Activated T-cell treated with anti-CD3 and anti-CD28 coated beads for 4 hours (primary cell): ENCODE data around the gene STK32B.

Source experiments
- DNase-seq: peaks from one replicate; pipeline ENCODE4 v3.0.0-alpha.2; 2020

STK32B gene

DNA sequence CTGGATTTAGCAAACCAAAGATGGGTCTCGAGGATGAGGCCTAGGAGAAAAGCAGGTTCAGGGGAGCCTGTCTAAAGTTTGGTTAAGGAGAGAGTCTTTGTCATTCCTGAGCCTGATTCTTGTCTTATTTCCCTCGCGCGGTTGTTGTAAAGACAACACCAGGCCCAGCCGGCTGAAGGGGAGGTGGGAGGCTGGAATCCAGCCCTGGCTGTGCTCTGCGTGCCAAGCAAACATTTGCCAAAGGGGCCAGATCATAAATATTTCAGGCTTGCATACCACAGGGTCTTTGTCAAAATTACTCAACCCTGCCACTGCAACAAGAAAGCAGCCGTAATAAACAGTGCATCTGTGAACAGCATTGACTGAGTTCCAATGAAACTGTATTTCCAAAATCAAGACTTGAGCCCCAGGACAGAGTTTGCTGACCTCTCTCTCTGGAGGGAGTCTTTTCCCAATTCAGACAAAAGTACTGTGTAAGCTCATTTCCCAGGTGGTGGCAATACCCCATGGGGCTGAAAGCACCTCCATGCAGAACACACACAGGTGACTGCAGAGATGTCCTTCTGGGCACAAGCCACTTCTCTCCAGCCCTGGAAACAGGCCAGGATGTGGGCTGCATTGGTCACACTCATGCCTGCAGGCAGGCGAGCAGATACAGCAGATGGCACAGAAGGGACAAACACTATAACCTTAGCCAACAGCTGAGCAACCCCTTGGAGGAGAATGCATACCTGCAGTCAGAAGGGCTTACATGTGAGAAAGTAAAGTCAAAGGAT, 320.3 kb downstream of the STK32B start:
- DNase-seq = no peak

DNA sequence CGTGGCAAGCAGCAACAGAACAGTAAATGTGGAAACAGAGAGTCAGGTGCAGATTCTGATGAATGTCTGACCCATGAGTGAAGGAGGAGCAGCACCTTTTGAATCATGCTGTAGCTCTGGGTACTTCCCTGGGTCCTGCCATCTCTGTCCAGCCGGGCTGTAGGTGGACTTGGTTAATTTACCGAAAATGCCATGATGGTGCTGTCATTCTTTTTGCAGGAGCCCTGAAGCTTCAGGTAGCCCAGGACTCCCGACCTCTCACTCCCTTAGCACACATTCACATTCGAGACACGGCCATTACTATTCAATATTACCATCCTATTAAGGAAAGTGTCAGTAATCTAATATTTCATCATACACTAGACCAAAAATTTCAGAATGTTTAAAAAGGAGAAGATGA, 320.9 kb downstream of the STK32B start:
- DNase-seq = no peak

DNA sequence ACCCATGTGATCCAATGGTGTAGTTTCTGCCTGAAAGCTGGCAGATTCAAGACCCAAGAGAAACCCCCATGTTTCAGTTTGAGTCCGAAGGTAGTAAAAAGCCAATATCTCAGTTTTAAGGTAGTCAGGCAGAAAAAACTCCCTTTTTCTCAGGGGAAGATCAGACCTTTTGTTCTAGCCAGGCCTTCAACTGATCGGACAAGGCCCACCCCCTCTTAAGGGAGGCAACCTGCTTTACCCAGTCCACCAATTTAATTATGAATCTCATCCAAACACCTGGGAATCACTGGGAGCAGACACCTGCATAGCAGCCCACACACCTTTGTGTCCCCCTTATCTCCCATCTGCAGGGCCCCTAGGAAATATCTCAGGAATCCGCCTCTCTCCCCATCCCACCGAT, 322.0 kb downstream of the STK32B start:
- DNase-seq = no peak

DNA sequence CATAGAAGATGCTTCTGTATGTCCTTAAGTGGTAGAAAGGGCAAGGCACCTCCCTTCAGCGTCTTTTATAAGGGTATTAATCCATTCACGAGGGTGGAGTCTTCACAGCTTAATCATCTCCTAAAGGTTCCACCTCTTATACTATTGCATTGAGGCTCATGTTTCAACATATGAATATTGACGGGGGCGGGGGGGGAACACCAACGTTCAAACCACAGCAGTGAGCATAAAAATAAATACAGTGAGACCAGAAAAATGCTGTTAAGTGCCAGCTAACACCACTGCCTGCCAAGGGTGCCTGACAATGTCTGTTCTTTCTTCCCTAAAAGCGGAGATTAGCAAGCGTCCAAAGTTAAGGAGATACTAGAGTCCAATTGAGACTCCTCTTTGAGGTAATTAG, 323.3 kb downstream of the STK32B start:
- no peak for DNase-seq

- no peak for DNase-seq
Measured at GRCh38 chr4:5374994-5375393, 323.7 kb downstream of the STK32B start.

DNA sequence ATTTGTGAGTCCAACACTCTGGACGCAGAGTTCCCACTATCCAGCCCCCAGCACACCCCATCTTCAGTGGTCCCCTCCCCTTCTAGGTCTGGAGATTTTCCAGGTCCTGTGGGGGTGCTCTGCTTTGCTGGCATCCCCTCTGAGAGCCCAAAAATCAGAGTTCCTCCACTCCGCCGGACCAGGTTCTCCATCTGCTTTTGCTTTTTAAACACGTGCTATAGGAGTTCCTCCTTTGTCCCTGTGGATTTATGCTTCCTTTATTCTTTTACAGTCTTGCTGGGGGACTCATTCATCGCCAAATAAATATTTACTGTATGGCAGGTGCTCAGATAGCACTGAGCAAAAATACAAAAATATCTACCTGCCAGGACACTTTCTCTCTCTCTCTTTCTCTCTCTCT, 324.7 kb downstream of the STK32B start:
- no peak for DNase-seq

DNA sequence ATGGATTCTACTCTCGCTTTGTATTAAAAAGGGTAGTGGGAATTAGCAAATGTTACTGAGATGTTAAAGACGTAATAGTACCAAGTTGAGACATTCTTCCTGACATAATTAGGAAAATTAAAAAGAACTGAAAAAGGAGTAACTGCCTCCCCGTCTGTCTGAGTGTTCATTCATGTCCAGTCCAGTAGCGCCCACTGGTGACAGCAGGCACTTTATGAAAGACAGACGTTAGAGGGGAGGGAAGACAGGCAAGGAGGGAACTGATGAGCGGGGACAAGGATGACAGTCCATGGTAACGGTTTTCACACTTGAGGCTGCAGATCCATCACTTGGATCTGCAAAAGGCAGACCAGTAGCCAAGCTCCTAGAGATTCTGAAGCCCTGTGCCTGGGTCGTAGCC, 326.7 kb downstream of the STK32B start:
- DNase-seq = no peak

DNA sequence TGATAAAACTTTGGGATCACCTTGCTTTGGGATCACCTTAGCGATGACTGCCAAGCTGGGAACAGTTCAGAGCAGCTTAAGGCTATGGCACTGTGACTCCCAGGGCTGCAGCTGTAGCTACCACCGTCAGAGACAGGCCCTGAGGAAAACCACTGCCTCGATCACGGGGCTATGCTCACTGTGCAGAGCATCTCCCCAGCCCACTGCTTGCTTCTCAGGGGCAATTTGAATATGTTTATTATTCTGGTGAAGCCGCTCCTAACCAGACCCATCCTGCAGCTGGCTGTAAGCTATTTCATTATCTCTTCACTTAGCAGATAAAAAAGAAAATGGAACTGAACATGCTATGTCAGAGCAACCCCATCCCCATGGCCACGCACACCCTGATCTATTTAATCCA, 328.6 kb downstream of the STK32B start:
- DNase-seq = no peak

GRCh38 chr4:5381961-5382441, 330.7 kb downstream of the STK32B start:
- no peak for DNase-seq

GRCh38 chr4:5383191-5383980, 332.1 kb downstream of the STK32B start:
- DNase-seq = no peak

DNA sequence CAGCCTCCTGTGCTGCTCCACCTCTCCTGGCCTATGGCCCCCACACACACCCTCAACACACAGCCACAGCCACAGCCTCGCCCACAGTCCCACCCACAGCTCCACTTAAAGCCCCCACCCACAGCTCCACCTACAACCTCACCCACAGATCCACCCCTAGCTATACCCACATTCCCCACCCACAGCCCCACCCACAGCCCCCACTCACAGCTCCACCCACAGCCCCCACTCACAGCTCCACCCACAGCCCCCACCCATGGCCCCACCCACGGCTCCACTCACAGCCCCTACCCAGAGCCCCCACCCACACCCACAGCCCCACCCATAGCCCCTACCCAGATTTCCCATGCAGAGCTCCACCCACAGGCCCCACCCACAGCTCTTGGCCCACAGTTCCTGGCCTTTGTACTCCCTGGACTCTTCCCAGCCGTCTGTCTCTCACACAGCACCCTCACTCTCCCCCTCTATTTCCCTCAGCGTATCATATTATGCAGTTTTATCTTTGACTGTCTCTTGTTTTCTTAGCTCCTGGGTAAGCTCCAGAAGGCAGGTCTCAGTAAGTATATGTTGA, 334.5 kb downstream of the STK32B start:
- DNase-seq = no peak

DNA sequence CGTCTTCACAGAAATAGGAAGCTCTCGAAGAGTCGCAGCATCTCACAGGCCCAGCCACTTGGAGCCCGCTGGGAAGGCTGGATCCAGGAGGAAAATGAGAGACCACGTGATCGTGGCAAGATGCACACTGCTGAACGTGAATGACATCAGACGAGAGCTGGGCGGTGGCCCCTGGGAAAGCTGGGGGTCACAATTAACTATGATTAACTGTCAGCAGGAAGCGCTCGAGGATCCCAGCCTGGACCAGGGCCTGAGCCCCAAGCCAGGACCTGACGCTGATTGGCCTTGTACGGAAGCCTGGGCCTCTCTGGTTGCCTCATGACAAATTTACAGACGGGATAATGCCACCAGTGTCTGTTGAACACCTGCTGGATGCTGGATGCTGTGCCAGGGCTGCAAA, 335.6 kb downstream of the STK32B start:
- no peak for DNase-seq

DNA sequence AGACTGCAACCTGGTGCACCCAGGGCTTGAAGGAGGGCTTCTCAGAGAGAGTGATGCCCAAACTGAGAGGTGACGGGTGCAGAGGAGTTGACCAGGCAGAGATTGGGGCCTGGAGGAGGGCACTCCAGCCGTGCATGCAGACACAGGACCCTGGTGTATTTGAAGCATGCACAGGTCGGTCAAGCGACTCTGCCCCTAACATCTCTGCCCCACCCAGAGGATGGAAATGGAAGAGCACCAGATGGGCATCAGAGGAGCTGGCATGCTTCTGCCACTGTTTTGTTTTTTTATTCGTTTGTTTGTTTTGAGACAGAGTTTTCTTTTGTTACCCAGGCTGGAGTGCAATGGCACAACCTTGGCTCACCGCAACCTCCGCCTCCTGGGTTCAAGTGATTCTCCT, 336.2 kb downstream of the STK32B start:
- DNase-seq = no peak

- no peak for DNase-seq
Measured at GRCh38 chr4:5389756-5390310, 338.6 kb downstream of the STK32B start.

DNA sequence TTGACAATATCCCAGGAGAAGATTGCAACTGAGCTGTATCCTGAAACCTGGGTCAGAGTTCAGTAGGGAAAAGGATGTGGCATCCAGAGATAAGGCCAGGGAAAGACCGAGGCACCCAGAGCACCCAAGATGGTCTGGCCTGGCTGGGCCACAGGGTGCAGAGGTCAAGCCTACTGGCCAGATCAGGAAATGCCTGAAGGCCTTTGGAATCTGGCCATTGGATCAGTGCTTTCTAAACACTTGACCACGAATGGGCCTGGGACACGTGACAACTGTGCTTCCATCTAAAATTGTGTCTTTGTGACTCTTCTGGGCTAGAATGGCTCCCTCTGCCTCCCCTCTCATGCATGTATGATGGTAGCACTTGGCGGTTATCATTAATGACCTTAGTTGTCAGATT, 340.2 kb downstream of the STK32B start:
- no peak for DNase-seq

DNA sequence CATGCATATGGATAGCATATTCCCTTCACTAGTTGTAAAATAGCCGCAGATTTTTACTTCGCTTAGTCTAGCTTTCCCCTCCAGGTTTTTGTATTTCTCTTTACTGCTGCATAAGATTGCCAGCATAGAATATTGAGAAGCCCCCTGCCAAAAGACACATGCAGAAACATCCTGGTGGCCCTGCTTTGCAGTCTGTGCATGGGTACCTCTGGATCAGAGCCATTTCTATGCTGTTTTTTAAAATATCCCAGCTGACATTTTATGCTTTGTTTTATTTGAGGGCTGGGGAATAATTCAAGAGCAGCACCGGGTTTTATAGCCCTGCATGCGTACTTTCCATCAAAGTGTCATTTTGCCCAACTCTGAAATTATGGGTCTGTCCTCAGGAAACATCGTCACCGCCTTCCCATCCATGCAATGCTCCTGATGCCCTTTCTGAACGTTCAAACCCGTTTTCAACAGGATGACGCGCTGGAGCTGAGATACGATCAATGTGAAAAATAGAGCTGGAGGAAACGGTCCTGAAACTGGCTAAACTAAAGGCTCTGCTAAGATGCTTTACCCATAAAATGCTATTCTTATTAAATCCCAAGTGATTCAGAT, 342.7 kb downstream of the STK32B start:
- DNase-seq = no peak

DNA sequence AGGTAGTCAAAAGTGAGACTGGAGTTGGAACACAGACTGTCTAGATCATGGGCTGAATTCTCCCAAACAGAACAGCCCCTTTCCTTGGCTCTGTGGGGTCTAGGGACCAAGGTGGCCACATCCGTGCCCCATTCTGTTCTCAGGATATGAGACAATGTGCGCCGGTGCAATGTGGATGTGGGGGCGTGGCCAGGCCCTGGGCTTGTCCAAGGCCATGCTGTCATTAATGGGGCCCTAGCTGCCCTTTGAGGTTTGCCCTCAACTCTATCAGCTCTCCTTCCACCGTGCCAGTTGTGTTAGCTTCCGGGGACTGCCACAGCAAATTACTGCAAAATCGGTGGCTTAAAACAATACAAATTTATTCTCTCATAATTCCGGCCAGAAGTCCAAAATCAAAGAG, 344.5 kb downstream of the STK32B start:
- DNase-seq = no peak

GRCh38 chr4:5398056-5398455, 346.8 kb downstream of the STK32B start:
- no peak for DNase-seq

DNA sequence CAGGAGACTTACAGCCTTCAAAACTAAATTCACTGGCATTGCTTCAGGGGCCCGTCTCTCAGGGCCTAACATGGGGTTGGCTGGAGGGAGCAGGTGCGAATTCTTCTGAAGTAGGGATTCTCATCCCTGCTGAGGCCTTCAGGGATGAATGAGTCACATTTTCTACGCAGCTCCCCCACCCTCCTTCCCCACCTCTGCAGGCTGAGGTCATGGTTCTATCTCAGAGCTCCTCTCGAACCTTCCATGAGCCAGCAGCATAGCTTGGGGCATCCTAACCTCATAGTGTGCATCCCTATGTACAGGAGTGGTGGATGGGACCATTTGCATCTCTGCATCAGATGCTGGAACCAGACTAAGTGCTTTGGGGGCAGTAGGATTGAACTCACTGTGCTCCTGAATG, 347.8 kb downstream of the STK32B start:
- no peak for DNase-seq

- no peak for DNase-seq
Measured at GRCh38 chr4:5399790-5400421, 348.6 kb downstream of the STK32B start.

- no peak for DNase-seq
Measured at GRCh38 chr4:5403746-5404497, 352.6 kb downstream of the STK32B start.

- DNase-seq = no peak
Measured at GRCh38 chr4:5409237-5409636, 358.0 kb downstream of the STK32B start.
